IPS DF 6.9 (cell line): ENCODE results near the gene BSND.

Experiments used
- DNase-seq: peaks from one replicate; pipeline ENCODE4 v3.0.0-alpha.2; 2013; ENCODE audit warnings: low read depth, low spot score
- H3K27ac ChIP-seq: one replicate; pipeline ENCODE4 v1.5.1; 2013; ENCODE audit warnings: low read length, control low read depth
- H3K27me3 ChIP-seq: 2 replicates; pipeline ENCODE4 v1.6.1; 2013; ENCODE audit warnings: mild to moderate bottlenecking, low read length; ENCODE audit not compliant: control insufficient read depth, insufficient read depth
- H3K36me3 ChIP-seq: 2 replicates; pipeline ENCODE4 v1.6.1; 2013; ENCODE audit warnings: low read length; ENCODE audit not compliant: control insufficient read depth, insufficient read depth
- H3K4me1 ChIP-seq: 2 replicates; pipeline ENCODE4 v1.6.1; 2013; ENCODE audit warnings: low read length; ENCODE audit not compliant: control insufficient read depth, insufficient read depth
- H3K4me3 ChIP-seq: 2 replicates; pipeline ENCODE4 v1.5.1; 2013; ENCODE audit warnings: mild to moderate bottlenecking, low read length
- H3K9me3 ChIP-seq: 2 replicates; pipeline ENCODE4 v1.6.1; 2013; ENCODE audit warnings: low read length, inconsistent platforms; ENCODE audit not compliant: control insufficient read depth, insufficient read depth
- WGBS: extraction: QIAGEN DNeasy Blood & Tissue Kit; methylation state at CpG from one replicate; pipeline ENCODE4 v1.1.7; 2013; ENCODE audit warnings: mixed read lengths, missing lambda C conversion rate; ENCODE audit not compliant: insufficient read length, insufficient coverage; 5-methylcytosine and 5-hydroxymethylcytosine counted together

The BSND gene

DNA sequence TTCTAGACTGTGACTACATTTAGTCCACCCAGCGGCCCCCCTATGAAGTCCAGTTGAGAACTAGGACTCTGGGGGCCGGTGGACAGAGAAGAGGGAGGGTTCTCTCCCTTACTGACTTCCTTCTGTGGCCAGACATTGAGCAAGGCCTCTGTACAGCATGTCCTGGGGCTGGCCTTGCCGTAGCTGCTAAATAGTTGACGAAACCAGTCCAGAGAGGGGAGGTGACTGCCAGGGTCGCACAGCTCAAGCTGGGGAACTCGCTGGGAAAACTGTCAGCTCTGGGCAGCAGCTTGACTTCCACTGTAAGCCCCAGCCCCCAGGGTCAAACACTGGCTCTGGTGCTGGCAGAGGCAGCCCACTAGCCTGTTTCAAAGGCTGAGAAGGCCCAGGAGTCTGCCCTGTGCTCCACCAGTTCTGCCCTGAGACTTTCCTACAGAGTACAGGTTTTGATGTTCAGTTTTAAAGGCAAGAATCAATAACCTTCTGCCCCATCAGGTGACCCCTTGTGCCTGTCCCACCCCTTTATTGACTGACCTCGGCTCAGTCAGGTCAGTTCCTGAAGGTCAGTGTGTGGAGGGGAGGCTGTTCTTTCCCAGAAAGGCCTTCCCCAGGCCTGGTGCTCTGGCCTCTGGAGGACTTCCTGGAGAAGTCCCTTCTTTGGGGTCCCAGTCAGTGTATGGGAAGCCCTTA is 54.7 kb downstream of the BSND start:
- no peaks in the 10 kb centered on the region for H3K27me3 ChIP-seq
- H3K4me3 ChIP-seq: no peak overlapping the region
- no peaks in the 10 kb centered on the region for H3K9me3 ChIP-seq
- no peaks in the 10 kb centered on the region for H3K4me1 ChIP-seq
- no CpG with 5 or more reads among the region's 7 CpGs for WGBS
- peaks cover 33% of the 10 kb centered on the region; the same call in 1 of the 2 replicates for H3K36me3 ChIP-seq
- no peak overlapping the region for H3K27ac ChIP-seq
- DNase-seq: no peak

GRCh38 chr1:55054396-55054795 is 55.7 kb downstream of the BSND start:
- no peak for DNase-seq
- Histone ChIP-seq H3K4me1 (no peaks in the 10 kb centered on the region), H3K27me3 (no peaks in the 10 kb centered on the region), H3K9me3 (no peaks in the 10 kb centered on the region), H3K36me3 (peaks cover 41% of the 10 kb centered on the region; the same call in 1 of the 2 replicates), H3K4me3 (no peak overlapping the region), H3K27ac (no peak overlapping the region)
- WGBS: no CpG with 5 or more reads among the region's 5 CpGs

DNA sequence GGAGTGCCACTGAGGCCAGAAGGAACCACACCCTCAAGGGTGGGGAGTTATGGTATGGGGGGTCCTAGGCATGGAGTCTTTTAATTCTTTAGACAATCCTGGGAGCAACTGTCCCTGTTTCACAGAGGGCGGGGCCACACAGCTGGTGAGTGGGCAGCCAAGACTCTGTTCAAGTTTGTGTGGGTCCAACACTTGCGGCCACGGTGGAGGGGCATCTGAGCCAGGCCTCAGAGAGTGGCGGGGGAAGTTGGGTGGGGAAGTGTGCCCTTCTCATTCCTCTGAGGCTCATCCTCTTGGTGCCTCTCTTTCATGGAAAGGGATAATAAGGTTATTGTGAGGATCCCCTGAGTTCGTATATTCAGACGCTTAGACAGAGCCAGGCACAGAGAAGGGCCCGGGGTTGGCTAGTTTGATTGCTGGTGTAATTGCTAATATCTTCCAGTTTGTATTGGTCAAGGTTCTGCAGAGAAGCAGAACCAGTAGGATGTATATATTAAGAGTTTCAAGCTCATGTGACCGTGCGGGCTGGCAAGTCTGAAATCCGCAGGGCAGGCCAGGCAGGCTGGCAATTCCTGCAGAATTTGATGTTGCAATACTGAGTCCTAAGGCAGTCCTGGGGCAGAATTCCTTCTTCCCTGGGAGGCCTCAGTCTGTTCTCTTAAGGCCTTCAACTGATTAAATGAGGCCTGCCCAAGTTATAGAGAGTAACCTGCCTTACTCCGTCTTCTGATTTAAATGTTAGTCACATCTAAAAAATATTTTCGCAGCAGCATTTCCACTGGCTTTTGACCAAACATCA is 56.5 kb downstream of the BSND start:
- H3K4me3 ChIP-seq: no peak overlapping the region
- peaks cover 46% of the 10 kb centered on the region; the same call in 1 of the 2 replicates for H3K36me3 ChIP-seq
- no peaks in the 10 kb centered on the region for H3K27me3 ChIP-seq
- no peak overlapping the region for H3K27ac ChIP-seq
- WGBS: no CpG with 5 or more reads among the region's 12 CpGs
- H3K4me1 ChIP-seq: no peaks in the 10 kb centered on the region
- H3K9me3 ChIP-seq: no peaks in the 10 kb centered on the region
- no peak for DNase-seq

GRCh38 chr1:55055951-55056631 is 57.4 kb downstream of the BSND start:
- no peaks in the 10 kb centered on the region for H3K27me3 ChIP-seq
- peaks cover 49% of the 10 kb centered on the region for H3K36me3 ChIP-seq
- H3K9me3 ChIP-seq: no peaks in the 10 kb centered on the region
- no peak overlapping the region for H3K27ac ChIP-seq
- WGBS: no CpG with 5 or more reads among the region's 42 CpGs
- no peaks in the 10 kb centered on the region for H3K4me1 ChIP-seq
- H3K4me3 ChIP-seq: no peak overlapping the region
- no peak for DNase-seq

- Histone ChIP-seq H3K36me3 (peaks cover 53% of the 10 kb centered on the region), H3K9me3 (no peaks in the 10 kb centered on the region), H3K4me1 (no peaks in the 10 kb centered on the region), H3K4me3 (no peak overlapping the region), H3K27me3 (no peaks in the 10 kb centered on the region), H3K27ac (no peak overlapping the region)
- WGBS: no CpG with 5 or more reads among the region's 20 CpGs
- DNase-seq: no peak
Measured at GRCh38 chr1:55056632-55056992, 57.9 kb downstream of the BSND start.

GRCh38 chr1:55057270-55057955 is 58.7 kb downstream of the BSND start:
- H3K27me3 ChIP-seq: no peaks in the 10 kb centered on the region

DNA sequence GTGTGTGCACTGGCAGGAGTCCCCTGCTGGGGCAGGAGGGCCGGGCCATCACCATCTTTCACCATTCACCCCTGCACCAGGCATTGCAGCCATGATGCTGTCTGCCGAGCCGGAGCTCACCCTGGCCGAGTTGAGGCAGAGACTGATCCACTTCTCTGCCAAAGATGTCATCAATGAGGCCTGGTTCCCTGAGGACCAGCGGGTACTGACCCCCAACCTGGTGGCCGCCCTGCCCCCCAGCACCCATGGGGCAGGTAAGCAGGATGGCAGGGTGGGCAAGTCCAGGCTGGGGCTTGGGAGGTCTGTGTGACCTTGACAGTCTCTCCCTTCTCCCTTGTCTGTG is 59.2 kb downstream of the BSND start:
- Histone ChIP-seq H3K4me3 (no peak overlapping the region), H3K27me3 (no peaks in the 10 kb centered on the region), H3K9me3 (no peaks in the 10 kb centered on the region), H3K27ac (no peak overlapping the region), H3K36me3 (peaks cover 46% of the 10 kb centered on the region), H3K4me1 (no peaks in the 10 kb centered on the region)
- no CpG with 5 or more reads among the region's 6 CpGs for WGBS
- no peak for DNase-seq

More at GRCh38 chr1:55057270-55057955, 58.7 kb downstream of the BSND start:
- no peaks in the 10 kb centered on the region for H3K9me3 ChIP-seq
- WGBS: no CpG with 5 or more reads among the region's 15 CpGs
- H3K36me3 ChIP-seq: peaks cover 51% of the 10 kb centered on the region
- DNase-seq: no peak
- H3K4me1 ChIP-seq: no peaks in the 10 kb centered on the region
- no peak overlapping the region for H3K4me3 ChIP-seq
- no peak overlapping the region for H3K27ac ChIP-seq

GRCh38 chr1:55059302-55060132 is 60.8 kb downstream of the BSND start:
- H3K36me3 ChIP-seq: peaks cover 48% of the 10 kb centered on the region
- H3K4me1 ChIP-seq: no peaks in the 10 kb centered on the region
- no CpG with 5 or more reads among the region's 14 CpGs for WGBS
- no peak overlapping the region for H3K27ac ChIP-seq
- no peak overlapping the region for H3K4me3 ChIP-seq
- DNase-seq: no peak
- no peaks in the 10 kb centered on the region for H3K27me3 ChIP-seq
- no peaks in the 10 kb centered on the region for H3K9me3 ChIP-seq

- DNase-seq: no peak
- Histone ChIP-seq H3K27me3 (no peaks in the 10 kb centered on the region), H3K27ac (no peak overlapping the region), H3K9me3 (no peaks in the 10 kb centered on the region), H3K36me3 (peaks cover 48% of the 10 kb centered on the region), H3K4me1 (no peaks in the 10 kb centered on the region), H3K4me3 (no peak overlapping the region)
- no CpG with 5 or more reads among the region's 14 CpGs for WGBS
Measured at GRCh38 chr1:55060133-55060999, 61.6 kb downstream of the BSND start.
